Measurements from ENCODE around the gene UGT1A8.
"Not testable (repeated sequence)": the region's sequence is repeated elsewhere in the genome, so short reads cannot be mapped to it uniquely, and the experiment has no call there.

- TF ChIP-seq SRF (IDR thresholded peaks at IDR 0.05; ENCODE audit: low read depth); CTCF (IDR thresholded peaks at IDR 0.05 in 2 of 3, conservative IDR thresholded peaks at IDR 0.05 in 1 of 3; ENCODE audit: borderline replicate concordance in 1 of 3, insufficient read depth in 1 of 3, low read depth in 2 of 3, low read length in 2 of 3); FOSL1 (IDR thresholded peaks at IDR 0.05; ENCODE audit: low read depth); MAX (IDR thresholded peaks at IDR 0.05); CEBPB (IDR thresholded peaks at IDR 0.05; ENCODE audit: low read depth); POLR2A (IDR thresholded peaks at IDR 0.05; ENCODE audit: borderline replicate concordance, extremely low read depth, insufficient read depth, insufficient read length); EZH2phosphoT487 (IDR thresholded peaks at IDR 0.05; ENCODE audit: borderline replicate concordance); JUND (IDR thresholded peaks at IDR 0.05); ELF1 (IDR thresholded peaks at IDR 0.05; ENCODE audit: borderline replicate concordance, low read depth): not testable (repeated sequence)
- TF ChIP-seq, protein P1, sequence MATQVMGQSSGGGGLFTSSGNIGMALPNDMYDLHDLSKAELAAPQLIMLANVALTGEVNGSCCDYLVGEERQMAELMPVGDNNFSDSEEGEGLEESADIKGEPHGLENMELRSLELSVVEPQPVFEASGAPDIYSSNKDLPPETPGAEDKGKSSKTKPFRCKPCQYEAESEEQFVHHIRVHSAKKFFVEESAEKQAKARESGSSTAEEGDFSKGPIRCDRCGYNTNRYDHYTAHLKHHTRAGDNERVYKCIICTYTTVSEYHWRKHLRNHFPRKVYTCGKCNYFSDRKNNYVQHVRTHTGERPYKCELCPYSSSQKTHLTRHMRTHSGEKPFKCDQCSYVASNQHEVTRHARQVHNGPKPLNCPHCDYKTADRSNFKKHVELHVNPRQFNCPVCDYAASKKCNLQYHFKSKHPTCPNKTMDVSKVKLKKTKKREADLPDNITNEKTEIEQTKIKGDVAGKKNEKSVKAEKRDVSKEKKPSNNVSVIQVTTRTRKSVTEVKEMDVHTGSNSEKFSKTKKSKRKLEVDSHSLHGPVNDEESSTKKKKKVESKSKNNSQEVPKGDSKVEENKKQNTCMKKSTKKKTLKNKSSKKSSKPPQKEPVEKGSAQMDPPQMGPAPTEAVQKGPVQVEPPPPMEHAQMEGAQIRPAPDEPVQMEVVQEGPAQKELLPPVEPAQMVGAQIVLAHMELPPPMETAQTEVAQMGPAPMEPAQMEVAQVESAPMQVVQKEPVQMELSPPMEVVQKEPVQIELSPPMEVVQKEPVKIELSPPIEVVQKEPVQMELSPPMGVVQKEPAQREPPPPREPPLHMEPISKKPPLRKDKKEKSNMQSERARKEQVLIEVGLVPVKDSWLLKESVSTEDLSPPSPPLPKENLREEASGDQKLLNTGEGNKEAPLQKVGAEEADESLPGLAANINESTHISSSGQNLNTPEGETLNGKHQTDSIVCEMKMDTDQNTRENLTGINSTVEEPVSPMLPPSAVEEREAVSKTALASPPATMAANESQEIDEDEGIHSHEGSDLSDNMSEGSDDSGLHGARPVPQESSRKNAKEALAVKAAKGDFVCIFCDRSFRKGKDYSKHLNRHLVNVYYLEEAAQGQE (IDR thresholded peaks at IDR 0.05; ENCODE audit: low read depth) = not testable (repeated sequence)
Observed at GRCh38 chr2:233621863-233622262, 4.4 kb downstream of the UGT1A8 start.
